T-helper 1 cell treated with Interleukin-12 subunit alpha and Interleukin-12 subunit beta and Interleukin-4 antibody, amounts not matched to agents 30 μg/mL and 1 μg/mL, for 36 hours (primary cell): Measurements from ENCODE around the gene KANK2.
"Not testable (repeated sequence)": the region's sequence is repeated elsewhere in the genome, so short reads cannot be mapped to it uniquely, and the experiment has no call there.

Source experiments
- H3K27ac Mint-ChIP-seq: one replicate; pipeline ENCODE4 v1.8.0; 2021; ENCODE audit warnings: mild to moderate bottlenecking, mixed read lengths
- H3K27me3 Mint-ChIP-seq: one replicate; pipeline ENCODE4 v1.8.0; 2021; ENCODE audit warnings: low read depth, mixed read lengths
- H3K36me3 Mint-ChIP-seq: one replicate; pipeline ENCODE4 v1.8.0; 2021; ENCODE audit warnings: low read depth, mixed read lengths
- H3K4me1 Mint-ChIP-seq: one replicate; pipeline ENCODE4 v1.8.0; 2021; ENCODE audit warnings: low read depth, mixed read lengths
- H3K4me3 Mint-ChIP-seq: one replicate; pipeline ENCODE4 v1.8.0; 2021; ENCODE audit warnings: mild to moderate bottlenecking, moderate library complexity, mixed read lengths
- H3K9me3 Mint-ChIP-seq: one replicate; pipeline ENCODE4 v1.8.0; 2021; ENCODE audit warnings: mixed read lengths

The KANK2 gene

GRCh38 chr19:11179716-11180297, 17.5 kb downstream of the KANK2 start:
- Mint-ChIP-seq H3K27me3 (peaks cover 4% of the 10 kb centered on the region), H3K27ac (no peak overlapping the region), H3K4me3 (no peak overlapping the region), H3K36me3 (no peaks in the 10 kb centered on the region), H3K4me1 (peaks cover 2% of the 10 kb centered on the region), H3K9me3 (no peaks in the 10 kb centered on the region)

GRCh38 chr19:11179145-11179465, 18.2 kb downstream of the KANK2 start:
- H3K27me3 Mint-ChIP-seq, H3K36me3 Mint-ChIP-seq, H3K9me3 Mint-ChIP-seq, H3K27ac Mint-ChIP-seq, H3K4me1 Mint-ChIP-seq, H3K4me3 Mint-ChIP-seq: not testable (repeated sequence)

GRCh38 chr19:11177592-11177991, 19.8 kb downstream of the KANK2 start:
- no peaks in the 10 kb centered on the region for H3K36me3 Mint-ChIP-seq
- H3K4me3 Mint-ChIP-seq, result no peak overlapping the region
- H3K4me1 Mint-ChIP-seq, result peaks cover 2% of the 10 kb centered on the region
- no peaks in the 10 kb centered on the region for H3K9me3 Mint-ChIP-seq
- peaks cover 4% of the 10 kb centered on the region for H3K27me3 Mint-ChIP-seq
- H3K27ac Mint-ChIP-seq, result no peak overlapping the region

- Mint-ChIP-seq H3K4me3 (no peak overlapping the region), H3K27ac (no peak overlapping the region), H3K27me3 (peaks cover 4% of the 10 kb centered on the region), H3K36me3 (no peaks in the 10 kb centered on the region), H3K9me3 (no peaks in the 10 kb centered on the region), H3K4me1 (peaks cover 2% of the 10 kb centered on the region)
These were observed 20.7 kb downstream of the KANK2 start for GRCh38 chr19:11176466-11177193.

GRCh38 chr19:11175920-11176319, 21.4 kb downstream of the KANK2 start:
- H3K36me3 Mint-ChIP-seq, result no peaks in the 10 kb centered on the region
- H3K4me3 Mint-ChIP-seq, result no peak overlapping the region
- no peaks in the 10 kb centered on the region for H3K9me3 Mint-ChIP-seq

GRCh38 chr19:11174336-11174735, 23.0 kb downstream of the KANK2 start:
- Mint-ChIP-seq H3K9me3 (no peaks in the 10 kb centered on the region), H3K4me3 (no peak overlapping the region), H3K4me1 (no peaks in the 10 kb centered on the region), H3K27ac (no peak overlapping the region), H3K36me3 (no peaks in the 10 kb centered on the region), H3K27me3 (no peaks in the 10 kb centered on the region)

More at GRCh38 chr19:11175920-11176319, 21.4 kb downstream of the KANK2 start:
- Mint-ChIP-seq H3K27me3 (no peaks in the 10 kb centered on the region), H3K4me1 (peaks cover 2% of the 10 kb centered on the region), H3K27ac (no peak overlapping the region)

GRCh38 chr19:11173516-11174155, 23.7 kb downstream of the KANK2 start:
- no peak overlapping the region for H3K27ac Mint-ChIP-seq
- H3K4me3 Mint-ChIP-seq, result no peak overlapping the region
- no peaks in the 10 kb centered on the region for H3K9me3 Mint-ChIP-seq
- no peaks in the 10 kb centered on the region for H3K4me1 Mint-ChIP-seq
- no peaks in the 10 kb centered on the region for H3K27me3 Mint-ChIP-seq
- H3K36me3 Mint-ChIP-seq, result no peaks in the 10 kb centered on the region

GRCh38 chr19:11172576-11172975, 24.8 kb downstream of the KANK2 start:
- H3K27ac Mint-ChIP-seq, result no peak overlapping the region
- H3K4me1 Mint-ChIP-seq, result no peaks in the 10 kb centered on the region
- no peak overlapping the region for H3K4me3 Mint-ChIP-seq
- H3K27me3 Mint-ChIP-seq, result no peaks in the 10 kb centered on the region
- H3K9me3 Mint-ChIP-seq, result no peaks in the 10 kb centered on the region
- H3K36me3 Mint-ChIP-seq, result no peaks in the 10 kb centered on the region

- Mint-ChIP-seq H3K4me3 (no peak overlapping the region), H3K27ac (no peak overlapping the region), H3K36me3 (no peaks in the 10 kb centered on the region), H3K27me3 (no peaks in the 10 kb centered on the region), H3K4me1 (no peaks in the 10 kb centered on the region), H3K9me3 (no peaks in the 10 kb centered on the region)
These were observed 26.2 kb downstream of the KANK2 start for GRCh38 chr19:11171144-11171543.

GRCh38 chr19:11169896-11170678, 27.3 kb downstream of the KANK2 start:
- H3K36me3 Mint-ChIP-seq, result no peaks in the 10 kb centered on the region
- H3K4me3 Mint-ChIP-seq, result no peak overlapping the region
- no peaks in the 10 kb centered on the region for H3K9me3 Mint-ChIP-seq
- no peaks in the 10 kb centered on the region for H3K4me1 Mint-ChIP-seq
- no peak overlapping the region for H3K27ac Mint-ChIP-seq
- H3K27me3 Mint-ChIP-seq, result no peaks in the 10 kb centered on the region

- no peaks in the 10 kb centered on the region for H3K9me3 Mint-ChIP-seq
- H3K4me3 Mint-ChIP-seq, result no peak overlapping the region
- H3K4me1 Mint-ChIP-seq, result no peaks in the 10 kb centered on the region
- no peak overlapping the region for H3K27ac Mint-ChIP-seq
- H3K36me3 Mint-ChIP-seq, result no peaks in the 10 kb centered on the region
- no peaks in the 10 kb centered on the region for H3K27me3 Mint-ChIP-seq
These were observed 28.8 kb downstream of the KANK2 start for GRCh38 chr19:11168568-11168967.

- no peak overlapping the region for H3K4me3 Mint-ChIP-seq
- no peaks in the 10 kb centered on the region for H3K9me3 Mint-ChIP-seq
- H3K36me3 Mint-ChIP-seq, result no peaks in the 10 kb centered on the region
- H3K4me1 Mint-ChIP-seq, result no peaks in the 10 kb centered on the region
- no peak overlapping the region for H3K27ac Mint-ChIP-seq
- H3K27me3 Mint-ChIP-seq, result no peaks in the 10 kb centered on the region
These were observed 30.8 kb downstream of the KANK2 start for GRCh38 chr19:11166281-11167142.

GRCh38 chr19:11165486-11166030, 31.8 kb downstream of the KANK2 start:
- H3K4me1 Mint-ChIP-seq, result no peaks in the 10 kb centered on the region

GRCh38 chr19:11164879-11165406, 32.4 kb downstream of the KANK2 start:
- no peaks in the 10 kb centered on the region for H3K9me3 Mint-ChIP-seq
- no peak overlapping the region for H3K27ac Mint-ChIP-seq
- H3K4me1 Mint-ChIP-seq, result no peaks in the 10 kb centered on the region
- no peaks in the 10 kb centered on the region for H3K27me3 Mint-ChIP-seq
- H3K4me3 Mint-ChIP-seq, result no peak overlapping the region
- no peaks in the 10 kb centered on the region for H3K36me3 Mint-ChIP-seq

More at GRCh38 chr19:11165486-11166030, 31.8 kb downstream of the KANK2 start:
- Mint-ChIP-seq H3K27me3 (no peaks in the 10 kb centered on the region), H3K36me3 (no peaks in the 10 kb centered on the region), H3K4me3 (no peak overlapping the region), H3K9me3 (no peaks in the 10 kb centered on the region), H3K27ac (no peak overlapping the region)
